Retinal pigment epithelial cell (primary cell): Measurements from ENCODE around the gene SLC6A4.

Source experiments
- DNase-seq: peaks from one replicate; pipeline ENCODE4 v3.0.0-alpha.2; 2010; ENCODE audit warnings: low read depth
- H3K4me3 ChIP-seq: 2 replicates; pipeline ENCODE4 v1.5.1; 2011; ENCODE audit warnings: mild to moderate bottlenecking, low read length, control low read depth, moderate library complexity
- CTCF ChIP-seq: conservative IDR thresholded peaks from 2 replicates; pipeline ENCODE4 v1.5.1; 2011; ENCODE audit warnings: low read depth, low read length, control low read depth, inconsistent platforms

SLC6A4 gene

GRCh38 chr17:30248786-30249185 is 13.3 kb upstream of the SLC6A4 start:
- no peak overlapping the region for H3K4me3 ChIP-seq
- no peak for TF ChIP-seq CTCF
- no peak for DNase-seq

- TF ChIP-seq CTCF = no peak
- DNase-seq = no peak
- H3K4me3 ChIP-seq = no peak overlapping the region
These were observed 11.0 kb upstream of the SLC6A4 start for GRCh38 chr17:30246460-30246859.

DNA sequence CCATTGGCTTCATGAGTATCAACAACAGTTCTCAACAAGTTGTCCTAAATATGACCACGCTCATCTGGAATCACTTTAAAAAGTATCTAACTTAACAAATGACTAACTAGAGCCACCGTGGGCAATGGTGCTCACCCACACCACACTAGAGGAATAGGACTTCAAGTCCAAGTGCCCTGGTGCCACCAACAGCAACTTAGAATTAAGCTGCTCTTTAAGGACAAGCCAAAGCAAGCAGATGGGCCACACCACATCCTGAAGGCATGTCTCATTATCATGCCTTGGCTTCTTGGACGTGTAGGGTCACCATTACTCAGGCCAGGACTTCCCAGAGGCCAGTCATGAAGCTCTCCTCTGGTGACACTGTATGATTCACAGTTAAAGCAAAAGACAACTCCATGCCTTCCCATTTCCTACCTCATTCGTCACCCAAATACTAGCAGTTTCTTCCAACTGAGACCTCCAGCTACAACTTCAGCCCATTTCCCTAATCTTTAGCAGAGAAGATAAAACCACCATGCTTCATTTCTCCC is 9.4 kb upstream of the SLC6A4 start:
- no peak for DNase-seq
- H3K4me3 ChIP-seq = no peak overlapping the region
- no peak for TF ChIP-seq CTCF

- no peak overlapping the region for H3K4me3 ChIP-seq
- TF ChIP-seq CTCF = no peak
- no peak for DNase-seq
These were observed 8.1 kb upstream of the SLC6A4 start for GRCh38 chr17:30243568-30243967.

- TF ChIP-seq CTCF = no peak
These were observed 7.5 kb upstream of the SLC6A4 start for GRCh38 chr17:30243002-30243401.

GRCh38 chr17:30241051-30241450 is 5.6 kb upstream of the SLC6A4 start:
- no peak overlapping the region for H3K4me3 ChIP-seq
- no peak for TF ChIP-seq CTCF
- no peak for DNase-seq

More at GRCh38 chr17:30243002-30243401, 7.5 kb upstream of the SLC6A4 start:
- no peak overlapping the region for H3K4me3 ChIP-seq
- DNase-seq = no peak

GRCh38 chr17:30240177-30240576 is 4.7 kb upstream of the SLC6A4 start:
- no peak for DNase-seq
- TF ChIP-seq CTCF = no peak
- no peak overlapping the region for H3K4me3 ChIP-seq
